GM13977 (cell line): ENCODE results near the gene ATP10A.

Source experiments
- DNase-seq: peaks from one replicate; pipeline ENCODE4 v3.0.0; 2012; ENCODE audit warnings: low spot score
- in situ Hi-C: fragments of 300-500 bp; cut with MboI; formaldehyde crosslinking; loops from one replicate; pipeline ENCODE4 v1.12.0; 2022; ENCODE audit warnings: low sequenced_read_pairs, low pct_unique_long_range_greater_than_20kb, mixed read lengths, inconsistent platforms; ENCODE audit not compliant: unreplicated experiment
- TF ChIP-seq, protein P1 (sequence below): IDR thresholded peaks from 2 replicates; pipeline ENCODE4 v1.5.1; 2012; ENCODE audit warnings: mild to moderate bottlenecking, control low read depth; ENCODE audit not compliant: insufficient read depth; ENCODE audit errors: extremely low read depth, missing control alignments

The ATP10A gene

GRCh38 chr15:25705433-25706115 lies 157.6 kb downstream of the ATP10A start:
- in situ Hi-C loops: no loop called here
- TF ChIP-seq, protein P1, sequence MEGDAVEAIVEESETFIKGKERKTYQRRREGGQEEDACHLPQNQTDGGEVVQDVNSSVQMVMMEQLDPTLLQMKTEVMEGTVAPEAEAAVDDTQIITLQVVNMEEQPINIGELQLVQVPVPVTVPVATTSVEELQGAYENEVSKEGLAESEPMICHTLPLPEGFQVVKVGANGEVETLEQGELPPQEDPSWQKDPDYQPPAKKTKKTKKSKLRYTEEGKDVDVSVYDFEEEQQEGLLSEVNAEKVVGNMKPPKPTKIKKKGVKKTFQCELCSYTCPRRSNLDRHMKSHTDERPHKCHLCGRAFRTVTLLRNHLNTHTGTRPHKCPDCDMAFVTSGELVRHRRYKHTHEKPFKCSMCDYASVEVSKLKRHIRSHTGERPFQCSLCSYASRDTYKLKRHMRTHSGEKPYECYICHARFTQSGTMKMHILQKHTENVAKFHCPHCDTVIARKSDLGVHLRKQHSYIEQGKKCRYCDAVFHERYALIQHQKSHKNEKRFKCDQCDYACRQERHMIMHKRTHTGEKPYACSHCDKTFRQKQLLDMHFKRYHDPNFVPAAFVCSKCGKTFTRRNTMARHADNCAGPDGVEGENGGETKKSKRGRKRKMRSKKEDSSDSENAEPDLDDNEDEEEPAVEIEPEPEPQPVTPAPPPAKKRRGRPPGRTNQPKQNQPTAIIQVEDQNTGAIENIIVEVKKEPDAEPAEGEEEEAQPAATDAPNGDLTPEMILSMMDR: no peak

DNA sequence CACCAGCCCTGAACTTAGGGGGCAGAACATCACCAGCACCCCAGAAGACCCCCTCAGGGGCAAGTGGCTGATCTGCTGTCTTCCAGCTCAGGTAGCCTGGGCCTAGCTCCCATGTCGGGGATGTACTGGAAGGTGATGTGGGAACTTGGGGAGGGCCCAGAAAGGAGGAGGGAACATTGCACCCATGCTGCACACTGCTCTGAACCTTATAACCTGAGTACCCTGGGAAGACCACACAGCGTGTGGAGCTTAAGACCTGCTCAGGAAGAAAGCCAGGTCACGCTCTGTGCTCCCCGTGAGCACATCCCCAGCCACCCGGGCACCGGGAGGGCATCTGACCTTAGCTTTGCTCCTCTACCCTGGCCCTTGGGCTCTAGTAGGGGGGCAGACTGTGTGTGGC lies 159.4 kb downstream of the ATP10A start:
- TF ChIP-seq, protein P1: no peak
- in situ Hi-C loops: no loop called here
- no peak for DNase-seq

More at GRCh38 chr15:25705433-25706115, 157.6 kb downstream of the ATP10A start:
- no peak for DNase-seq

GRCh38 chr15:25701721-25702465 lies 161.2 kb downstream of the ATP10A start:
- no peak for DNase-seq
- in situ Hi-C loops: no loop called here
- TF ChIP-seq, protein P1: no peak

GRCh38 chr15:25700916-25701315 lies 162.2 kb downstream of the ATP10A start:
- TF ChIP-seq, protein P1: no peak

DNA sequence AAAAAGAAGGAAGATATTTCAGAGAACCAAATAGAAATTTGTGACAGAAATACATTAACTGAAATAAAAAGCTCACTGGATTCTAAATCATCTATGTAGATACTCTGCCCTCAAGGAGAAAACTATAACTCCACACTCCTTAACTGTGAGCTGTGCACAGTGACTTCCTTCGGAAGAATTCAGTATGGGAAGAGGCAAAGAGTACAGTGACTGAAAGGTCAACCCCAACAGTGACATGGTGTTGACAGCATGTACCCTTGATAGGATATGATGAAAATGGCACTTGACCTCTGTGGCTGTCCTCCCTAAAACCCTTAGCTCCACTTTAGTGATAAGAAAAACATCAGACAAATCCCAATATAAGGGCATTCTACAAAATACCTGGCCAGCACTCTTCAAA lies 165.5 kb downstream of the ATP10A start:
- TF ChIP-seq, protein P1: no peak
- DNase-seq: no peak
- in situ Hi-C loops: no loop called here

More at GRCh38 chr15:25700916-25701315, 162.2 kb downstream of the ATP10A start:
- in situ Hi-C loops: no loop called here
- no peak for DNase-seq

GRCh38 chr15:25695875-25696760 lies 167.0 kb downstream of the ATP10A start:
- no peak for DNase-seq
- TF ChIP-seq, protein P1: no peak
- in situ Hi-C loops: no loop called here
